IMR-90 (cell line): ENCODE results near the gene LYPD4. TPM values are rescaled to one million over a fixed set of nuclear protein-coding genes. Genes with fewer than 3 reads are reported as not detected.

Experiments
- ATAC-seq: fragments of 200-7000 bp; cut with Tn5 transposase; 2 replicates; pipeline ENCODE4 v1.9.1; 2020; ENCODE audit warnings: low read depth, mild to moderate bottlenecking, moderate library complexity
- BruUV-seq: library from RNA; stranded (reverse); fragments of 400-500 nt; replicated peaks from 2 replicates; lab custom pipeline; 2021; lab: Mats Ljungman, UMichigan
- CTCF ChIA-PET: fragments of 300-600 bp; formaldehyde crosslinking; extraction: SDS; loops from one replicate; lab custom pipeline; 2021; ENCODE audit warnings: antibody characterized with exemption; lab: Yijun Ruan, JAX
- POLR2A ChIA-PET: fragments of 300-600 bp; sonication (Branson Sonifier 250); formaldehyde crosslinking; loops from one replicate; lab custom pipeline; 2022; ENCODE audit warnings: antibody characterized with exemption; ENCODE audit not compliant: unreplicated experiment; lab: Charles Lee
- DNase-seq: peaks from one replicate; pipeline ENCODE4 v3.0.0; 2013
- H2AFZ ChIP-seq: replicated peaks from 2 replicates; pipeline ENCODE3; 2013; ENCODE audit warnings: low read length, mild to moderate bottlenecking; ENCODE audit not compliant: poor library complexity
- H2AK5ac ChIP-seq: 2 replicates; pipeline ENCODE4 v1.6.1; 2013; ENCODE audit warnings: low read depth, low read length, inconsistent platforms
- H2AK9ac ChIP-seq: replicated peaks from 2 replicates; pipeline ENCODE3; 2013; ENCODE audit warnings: mild to moderate bottlenecking, low read depth, low read length, moderate library complexity; ENCODE audit not compliant: poor library complexity
- H2BK120ac ChIP-seq: 2 replicates; pipeline ENCODE4 v1.6.1; 2013; ENCODE audit warnings: low read depth, low read length, inconsistent platforms
- H2BK15ac ChIP-seq: 3 replicates; pipeline ENCODE4 v1.6.1; 2013; ENCODE audit warnings: low read depth, low read length, inconsistent platforms
- H2BK20ac ChIP-seq: 2 replicates; pipeline ENCODE4 v1.6.1; 2013; ENCODE audit warnings: low read depth, mild to moderate bottlenecking, inconsistent platforms, low read length, moderate library complexity
- H2BK5ac ChIP-seq: 2 replicates; pipeline ENCODE4 v1.6.1; 2013; ENCODE audit warnings: mild to moderate bottlenecking, low read depth, low read length, inconsistent platforms; ENCODE audit not compliant: poor library complexity, severe bottlenecking
- H3K14ac ChIP-seq: replicated peaks from 2 replicates; pipeline ENCODE4 v1.6.1; 2013; ENCODE audit warnings: low read depth, low read length, inconsistent platforms
- H3K18ac ChIP-seq: 2 replicates; pipeline ENCODE4 v1.6.1; 2013; ENCODE audit warnings: low read depth, low read length, control low read depth
- H3K23ac ChIP-seq: 2 replicates; pipeline ENCODE4 v1.6.1; 2013; ENCODE audit warnings: low read depth, low read length, inconsistent platforms
- H3K27ac ChIP-seq: 2 replicates; pipeline ENCODE4 v1.5.1; 2013; ENCODE audit warnings: mild to moderate bottlenecking, control low read depth, low read length; ENCODE audit not compliant: insufficient read depth
- H3K27me3 ChIP-seq: 2 replicates; pipeline ENCODE4 v1.6.1; 2013; ENCODE audit warnings: low read length; ENCODE audit not compliant: control insufficient read depth, insufficient read depth
- H3K36me3 ChIP-seq: 2 replicates; pipeline ENCODE4 v1.6.1; 2013; ENCODE audit warnings: low read length, mixed read lengths; ENCODE audit not compliant: control insufficient read depth, insufficient read depth
- H3K4ac ChIP-seq: 2 replicates; pipeline ENCODE4 v1.6.1; 2013; ENCODE audit warnings: low read depth, low read length, inconsistent platforms
- H3K4me1 ChIP-seq: 2 replicates; pipeline ENCODE4 v1.6.1; 2013; ENCODE audit warnings: low read length, mixed read lengths; ENCODE audit not compliant: control insufficient read depth, insufficient read depth
- H3K4me2 ChIP-seq: 2 replicates; pipeline ENCODE4 v1.6.1; 2013; ENCODE audit warnings: low read depth, mild to moderate bottlenecking, control low read depth, low read length, moderate library complexity
- H3K4me3 ChIP-seq: 2 replicates; pipeline ENCODE4 v1.5.1; 2013; ENCODE audit warnings: low read depth, mild to moderate bottlenecking, control low read depth, low read length, moderate library complexity; ENCODE audit not compliant: insufficient read depth
- H3K56ac ChIP-seq: 2 replicates; pipeline ENCODE4 v1.6.1; 2013; ENCODE audit warnings: low read length, inconsistent platforms; ENCODE audit not compliant: insufficient read depth; ENCODE audit errors: extremely low read depth
- H3K79me1 ChIP-seq, 2 experiments: 2 replicates each; pipeline ENCODE4 v1.6.1; 2013; ENCODE audit warnings: low read length in 2 of 2, inconsistent platforms in 1 of 2, low read depth in 1 of 2
- H3K9ac ChIP-seq: 2 replicates; pipeline ENCODE4 v1.6.1; 2013; ENCODE audit warnings: low read depth, low read length, control low read depth
- H3K9me1 ChIP-seq: 2 replicates; pipeline ENCODE4 v1.6.1; 2013; ENCODE audit warnings: low read length, inconsistent platforms; ENCODE audit not compliant: insufficient read depth
- H3K9me3 ChIP-seq: 2 replicates; pipeline ENCODE4 v1.6.1; 2013; ENCODE audit warnings: low read length; ENCODE audit not compliant: control insufficient read depth, insufficient read depth
- H4K20me1 ChIP-seq: 2 replicates; pipeline ENCODE4 v1.6.1; 2013; ENCODE audit warnings: low read length, inconsistent platforms; ENCODE audit not compliant: insufficient read depth
- H4K5ac ChIP-seq: 2 replicates; pipeline ENCODE4 v1.6.1; 2013; ENCODE audit warnings: mild to moderate bottlenecking, low read depth, low read length, control low read depth
- H4K8ac ChIP-seq, 2 experiments: 2 replicates each; pipeline ENCODE4 v1.6.1; 2013; ENCODE audit warnings: low read depth in 2 of 2, low read length in 2 of 2, control low read depth in 1 of 2, inconsistent platforms in 1 of 2
- H4K91ac ChIP-seq: 2 replicates; pipeline ENCODE4 v1.6.1; 2013; ENCODE audit warnings: low read depth, low read length, inconsistent platforms; ENCODE audit not compliant: insufficient read depth
- BHLHE40 ChIP-seq: fragments of 150-350 bp; IDR thresholded peaks from 2 replicates; pipeline ENCODE4 v1.6.1; 2016; ENCODE audit warnings: mild to moderate bottlenecking, low read depth, low read length
- CEBPB ChIP-seq: IDR thresholded peaks from 2 replicates; pipeline ENCODE4 v1.6.1; 2012; ENCODE audit warnings: low read depth, low read length, improper control_type of control experiment
- FOS ChIP-seq: fragments of 150-350 bp; IDR thresholded peaks from 2 replicates; pipeline ENCODE4 v1.6.1; 2016; ENCODE audit warnings: low read depth, low read length
- MAFK ChIP-seq: IDR thresholded peaks from 2 replicates; pipeline ENCODE4 v1.6.1; 2012; ENCODE audit warnings: low read depth, low read length, improper control_type of control experiment
- MXI1 ChIP-seq: IDR thresholded peaks from 2 replicates; pipeline ENCODE4 v1.6.1; 2012; ENCODE audit warnings: low read depth, mild to moderate bottlenecking, low read length, moderate library complexity, borderline replicate concordance
- NFE2L2 ChIP-seq: fragments of 150-350 bp; IDR thresholded peaks from 2 replicates; pipeline ENCODE4 v1.6.1; 2016; ENCODE audit warnings: low read depth, mild to moderate bottlenecking, low read length
- POLR2A ChIP-seq: IDR thresholded peaks from 2 replicates; pipeline ENCODE4 v1.6.1; 2012; ENCODE audit warnings: mild to moderate bottlenecking, low read depth, low read length
- RCOR1 ChIP-seq: IDR thresholded peaks from 2 replicates; pipeline ENCODE4 v1.6.1; 2012; ENCODE audit warnings: mild to moderate bottlenecking, low read length, improper control_type of control experiment; ENCODE audit not compliant: insufficient replicate concordance
- RFX5 ChIP-seq: IDR thresholded peaks from 2 replicates; pipeline ENCODE4 v1.8.0; 2012; ENCODE audit warnings: low read depth, mild to moderate bottlenecking, low read length, moderate library complexity
- SMC3 ChIP-seq: fragments of 150-350 bp; IDR thresholded peaks from 2 replicates; pipeline ENCODE4 v1.6.1; 2016; ENCODE audit warnings: low read depth, mild to moderate bottlenecking, antibody characterized with exemption, low read length, moderate library complexity
- whole genome bisulfite sequencing, 2 experiments: methylation state at CpG; one replicate each; pipeline versions ENCODE4 v1.1.5 to v1.1.7; 2013; ENCODE audit warnings: missing lambda C conversion rate in 2 of 2; ENCODE audit not compliant: insufficient read length in 1 of 2; ENCODE audit errors: extremely low coverage in 2 of 2; 5-methylcytosine and 5-hydroxymethylcytosine counted together
- dilution Hi-C: fragments of 300-500 bp; cut with HindIII; formaldehyde crosslinking; loops from one replicate; pipeline ENCODE4 v1.14.3; 2018; ENCODE audit warnings: low sequenced_read_pairs; ENCODE audit not compliant: unreplicated experiment
- in situ Hi-C: fragments of 300-500 bp; cut with MboI; formaldehyde crosslinking; loops from 3 replicates; pipeline ENCODE4 v1.14.3; 2019; ENCODE audit warnings: low sequenced_read_pairs, inconsistent platforms, mixed read lengths
- intact Hi-C: fragments of 100-400 bp; cut with micrococcal nuclease; formaldehyde crosslinking; loops from 2 replicates; pipeline ENCODE4 v1.10.0; 2022
- polyA plus RNA-seq, 3 experiments: library from polyadenylated mRNA; depleted of rRNA; stranded (reverse); fragments of >200 nt; gene quantifications; 2 replicates each; pipeline ENCODE4 v1.2.3, GENCODE V29; 2012; ENCODE audit warnings: low replicate concordance in 1 of 3
- total RNA-seq: library from RNA; depleted of rRNA; stranded (reverse); fragments of >200 nt; gene quantifications from 2 replicates; pipeline ENCODE4 v1.2.3, GENCODE V29; 2012
- TF ChIP-seq, protein P1 (sequence below): conservative IDR thresholded peaks from 2 replicates; pipeline ENCODE4 v1.5.1; 2012; ENCODE audit warnings: mild to moderate bottlenecking, low read depth, low read length, improper control_type of control experiment
- TF ChIP-seq, protein P2 (sequence below): fragments of 150-350 bp; IDR thresholded peaks from 2 replicates; pipeline ENCODE4 v1.6.1; 2017; ENCODE audit warnings: mild to moderate bottlenecking, antibody characterized with exemption, low read length, low read depth
- TF ChIP-seq, protein P3 (sequence below): fragments of 150-350 bp; IDR thresholded peaks from 2 replicates; pipeline ENCODE4 v1.6.1; 2016; ENCODE audit warnings: low read depth, mild to moderate bottlenecking, low read length, moderate library complexity, borderline replicate concordance

LYPD4 gene
- total and polyA plus RNA-seq, 2 of the 4 experiments (the other 2 are of a cell fraction) = not detected

DNA sequence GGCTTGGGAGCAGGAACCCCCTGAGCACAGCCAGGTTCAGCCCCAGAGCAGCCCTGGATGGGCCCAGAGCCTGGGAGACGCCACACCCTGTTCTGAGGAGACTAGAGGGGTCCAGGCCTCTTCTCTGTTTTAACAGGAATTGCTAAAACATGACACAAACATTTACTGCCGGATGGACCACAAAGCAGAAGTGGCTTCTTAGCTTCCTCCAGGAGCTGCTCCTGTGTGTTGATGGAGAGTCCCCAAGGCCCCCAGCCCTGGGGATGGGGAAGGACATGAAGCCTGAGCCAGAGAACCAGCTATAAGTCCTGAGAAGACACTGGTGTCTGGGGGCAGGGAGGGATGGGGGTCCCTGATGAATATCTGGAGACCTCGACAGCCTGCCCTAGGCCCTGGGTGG, 33.4 kb downstream of the LYPD4 start:
- H2AK9ac ChIP-seq = no peak overlapping the region
- dilution Hi-C loops = no loop called here
- no peak overlapping the region for H2BK120ac ChIP-seq
- no peak overlapping the region for H3K14ac ChIP-seq
- H2AFZ ChIP-seq = no peak overlapping the region
- TF ChIP-seq, protein P1, sequence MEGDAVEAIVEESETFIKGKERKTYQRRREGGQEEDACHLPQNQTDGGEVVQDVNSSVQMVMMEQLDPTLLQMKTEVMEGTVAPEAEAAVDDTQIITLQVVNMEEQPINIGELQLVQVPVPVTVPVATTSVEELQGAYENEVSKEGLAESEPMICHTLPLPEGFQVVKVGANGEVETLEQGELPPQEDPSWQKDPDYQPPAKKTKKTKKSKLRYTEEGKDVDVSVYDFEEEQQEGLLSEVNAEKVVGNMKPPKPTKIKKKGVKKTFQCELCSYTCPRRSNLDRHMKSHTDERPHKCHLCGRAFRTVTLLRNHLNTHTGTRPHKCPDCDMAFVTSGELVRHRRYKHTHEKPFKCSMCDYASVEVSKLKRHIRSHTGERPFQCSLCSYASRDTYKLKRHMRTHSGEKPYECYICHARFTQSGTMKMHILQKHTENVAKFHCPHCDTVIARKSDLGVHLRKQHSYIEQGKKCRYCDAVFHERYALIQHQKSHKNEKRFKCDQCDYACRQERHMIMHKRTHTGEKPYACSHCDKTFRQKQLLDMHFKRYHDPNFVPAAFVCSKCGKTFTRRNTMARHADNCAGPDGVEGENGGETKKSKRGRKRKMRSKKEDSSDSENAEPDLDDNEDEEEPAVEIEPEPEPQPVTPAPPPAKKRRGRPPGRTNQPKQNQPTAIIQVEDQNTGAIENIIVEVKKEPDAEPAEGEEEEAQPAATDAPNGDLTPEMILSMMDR = no peak
- TF ChIP-seq MAFK (no peak), NFE2L2 (no peak), POLR2A (no peak), SMC3 (no peak), RFX5 (no peak), FOS (no peak), BHLHE40 (no peak), MXI1 (no peak), CEBPB (no peak), RCOR1 (no peak)
- TF ChIP-seq, protein P2, sequence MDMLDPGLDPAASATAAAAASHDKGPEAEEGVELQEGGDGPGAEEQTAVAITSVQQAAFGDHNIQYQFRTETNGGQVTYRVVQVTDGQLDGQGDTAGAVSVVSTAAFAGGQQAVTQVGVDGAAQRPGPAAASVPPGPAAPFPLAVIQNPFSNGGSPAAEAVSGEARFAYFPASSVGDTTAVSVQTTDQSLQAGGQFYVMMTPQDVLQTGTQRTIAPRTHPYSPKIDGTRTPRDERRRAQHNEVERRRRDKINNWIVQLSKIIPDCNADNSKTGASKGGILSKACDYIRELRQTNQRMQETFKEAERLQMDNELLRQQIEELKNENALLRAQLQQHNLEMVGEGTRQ = no peak
- TF ChIP-seq, protein P3, sequence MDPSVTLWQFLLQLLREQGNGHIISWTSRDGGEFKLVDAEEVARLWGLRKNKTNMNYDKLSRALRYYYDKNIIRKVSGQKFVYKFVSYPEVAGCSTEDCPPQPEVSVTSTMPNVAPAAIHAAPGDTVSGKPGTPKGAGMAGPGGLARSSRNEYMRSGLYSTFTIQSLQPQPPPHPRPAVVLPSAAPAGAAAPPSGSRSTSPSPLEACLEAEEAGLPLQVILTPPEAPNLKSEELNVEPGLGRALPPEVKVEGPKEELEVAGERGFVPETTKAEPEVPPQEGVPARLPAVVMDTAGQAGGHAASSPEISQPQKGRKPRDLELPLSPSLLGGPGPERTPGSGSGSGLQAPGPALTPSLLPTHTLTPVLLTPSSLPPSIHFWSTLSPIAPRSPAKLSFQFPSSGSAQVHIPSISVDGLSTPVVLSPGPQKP = no peak
- H3K27me3 ChIP-seq = no peaks in the 10 kb centered on the region
- H3K4me2 ChIP-seq = no peak overlapping the region
- H4K91ac ChIP-seq = no peak overlapping the region
- H3K18ac ChIP-seq = no peak overlapping the region
- no peak overlapping the region for H4K8ac ChIP-seq
- intact Hi-C loops = no loop called here
- no peaks in the 10 kb centered on the region for H3K4me1 ChIP-seq
- no peak overlapping the region for H2BK15ac ChIP-seq
- no peak overlapping the region for H4K5ac ChIP-seq
- no CpG with 5 or more reads among the region's 3 CpGs for WGBS, 2 experiments
- H3K36me3 ChIP-seq = no peaks in the 10 kb centered on the region
- H3K79me1 ChIP-seq = no peaks in the 10 kb centered on the region
- no peaks in the 10 kb centered on the region for H3K9me1 ChIP-seq
- no TSS peak for BruUV-seq
- CTCF ChIA-PET = interaction anchor here (0.5 kb wide), 1 partner anchor 48 kb away, joined by 4 read pairs; no protein-coding TSS in a partner anchor
- no peak overlapping the region for H3K56ac ChIP-seq
- in situ Hi-C loops = no loop called here
- no peaks in the 10 kb centered on the region for H3K9me3 ChIP-seq
- H2BK5ac ChIP-seq = no peak overlapping the region
- no peak overlapping the region for H2BK20ac ChIP-seq
- POLR2A ChIA-PET = no interaction called here
- no peak overlapping the region for H3K9ac ChIP-seq
- H3K4me3 ChIP-seq = no peak overlapping the region
- H2AK5ac ChIP-seq = no peak overlapping the region
- H3K4ac ChIP-seq = no peak overlapping the region
- no peaks in the 10 kb centered on the region for H4K20me1 ChIP-seq
- DNase-seq (no peak), ATAC-seq (no peak)
- no peak overlapping the region for H3K27ac ChIP-seq
- H3K23ac ChIP-seq = no peak overlapping the region
